Measurements from ENCODE around the gene RBP5.

The RBP5 gene

DNA sequence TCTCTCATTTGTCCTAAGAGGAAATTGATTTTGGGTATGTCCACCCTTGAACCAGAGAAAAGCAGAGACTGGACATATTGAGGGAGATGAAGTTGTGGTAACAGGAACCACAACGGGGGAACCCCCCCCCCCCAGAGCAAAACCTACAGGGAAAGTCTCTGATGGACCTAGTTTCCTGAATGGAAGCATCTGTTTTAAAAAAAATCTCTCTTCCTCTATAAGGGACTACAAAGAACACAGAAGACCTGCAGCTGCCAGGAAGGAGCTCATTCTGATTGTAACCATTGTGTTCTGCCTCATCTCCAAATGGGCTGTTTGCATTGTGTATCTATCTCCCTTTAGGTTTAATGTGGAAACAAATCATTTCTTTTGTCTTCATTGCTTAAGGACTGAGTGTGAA is 54.7 kb downstream of the RBP5 start:
- no peak for DNase-seq (ENCODE audit: low read depth)
- H3K4me3 ChIP-seq (ENCODE audit: low read depth, low read length): no peak overlapping the region
- no peak for TF ChIP-seq MYC (IDR thresholded peaks at IDR 0.05; ENCODE audit: low read depth, low read length)
- TF ChIP-seq, protein P1, sequence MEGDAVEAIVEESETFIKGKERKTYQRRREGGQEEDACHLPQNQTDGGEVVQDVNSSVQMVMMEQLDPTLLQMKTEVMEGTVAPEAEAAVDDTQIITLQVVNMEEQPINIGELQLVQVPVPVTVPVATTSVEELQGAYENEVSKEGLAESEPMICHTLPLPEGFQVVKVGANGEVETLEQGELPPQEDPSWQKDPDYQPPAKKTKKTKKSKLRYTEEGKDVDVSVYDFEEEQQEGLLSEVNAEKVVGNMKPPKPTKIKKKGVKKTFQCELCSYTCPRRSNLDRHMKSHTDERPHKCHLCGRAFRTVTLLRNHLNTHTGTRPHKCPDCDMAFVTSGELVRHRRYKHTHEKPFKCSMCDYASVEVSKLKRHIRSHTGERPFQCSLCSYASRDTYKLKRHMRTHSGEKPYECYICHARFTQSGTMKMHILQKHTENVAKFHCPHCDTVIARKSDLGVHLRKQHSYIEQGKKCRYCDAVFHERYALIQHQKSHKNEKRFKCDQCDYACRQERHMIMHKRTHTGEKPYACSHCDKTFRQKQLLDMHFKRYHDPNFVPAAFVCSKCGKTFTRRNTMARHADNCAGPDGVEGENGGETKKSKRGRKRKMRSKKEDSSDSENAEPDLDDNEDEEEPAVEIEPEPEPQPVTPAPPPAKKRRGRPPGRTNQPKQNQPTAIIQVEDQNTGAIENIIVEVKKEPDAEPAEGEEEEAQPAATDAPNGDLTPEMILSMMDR (IDR thresholded peaks at IDR 0.05; ENCODE audit: low read depth, low read length): no peak
- TF ChIP-seq, protein P2, sequence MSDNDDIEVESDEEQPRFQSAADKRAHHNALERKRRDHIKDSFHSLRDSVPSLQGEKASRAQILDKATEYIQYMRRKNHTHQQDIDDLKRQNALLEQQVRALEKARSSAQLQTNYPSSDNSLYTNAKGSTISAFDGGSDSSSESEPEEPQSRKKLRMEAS (IDR thresholded peaks at IDR 0.05; ENCODE audit: low read depth, low read length): no peak
- no peak for TF ChIP-seq POLR2A (IDR thresholded peaks at IDR 0.05; ENCODE audit: extremely low read depth, insufficient read length)
